HEK293T (cell line): Measurements from ENCODE around the gene DNAH1.

Source experiments
- BHLHE40 ChIP-seq: fragments of 450-650 bp; IDR thresholded peaks from 2 replicates; pipeline ENCODE4 v1.6.1; 2016; ENCODE audit warnings: mild to moderate bottlenecking, moderate library complexity, borderline replicate concordance
- SP1 ChIP-seq: fragments of 450-650 bp; IDR thresholded peaks from 2 replicates; pipeline ENCODE4 v1.6.1; 2017

- TF ChIP-seq BHLHE40 (no peak), SP1 (no peak)
These were observed 46.3 kb upstream of the DNAH1 start for GRCh38 chr3:52269776-52270175.
